A549 (cell line): ENCODE measurements around the gene GLB1L3.

ENCODE experiments used
- CTCF ChIP-seq: fragments of >200 bp; sonication (Bioruptor Twin); formaldehyde crosslinking; IDR thresholded peaks from 3 replicates; pipeline ENCODE4 v1.5.1; 2016
- EP300 ChIP-seq, 2 experiments: fragments of >200 bp; sonication (Bioruptor Twin); formaldehyde crosslinking; IDR thresholded peaks; 2 replicates in 1 of 2; 3 replicates in 1 of 2; pipeline ENCODE4 v1.6.1; 2016 to 2017
- NR3C1 ChIP-seq: fragments of >200 bp; sonication (Bioruptor Twin); formaldehyde crosslinking; IDR thresholded peaks from 3 replicates; pipeline ENCODE4 v1.6.1; 2017
- POLR2A ChIP-seq: IDR thresholded peaks from 2 replicates; pipeline ENCODE4 v1.6.1; 2012; ENCODE audit warnings: mild to moderate bottlenecking, low read length
- RCOR1 ChIP-seq: fragments of 150-350 bp; IDR thresholded peaks from 2 replicates; pipeline ENCODE4 v1.6.1; 2014; ENCODE audit warnings: antibody characterized with exemption, low read length, low read depth
- REST ChIP-seq: fragments of 200-600 bp; sonication (generic); IDR thresholded peaks from 2 replicates; pipeline ENCODE4 v1.6.1; 2016; ENCODE audit warnings: antibody characterized with exemption, mild to moderate bottlenecking, moderate library complexity
- TP53 ChIP-seq: fragments of 250-450 bp; sonication (Bioruptor Pico); IDR thresholded peaks from 2 replicates; pipeline ENCODE4 v1.5.0; 2021; ENCODE audit warnings: mild to moderate bottlenecking, moderate library complexity
- ZFP36 ChIP-seq: fragments of 450-650 bp; IDR thresholded peaks from 2 replicates; pipeline ENCODE4 v1.6.1; 2014; ENCODE audit warnings: borderline replicate concordance; ENCODE audit not compliant: partially characterized antibody

- TF ChIP-seq RCOR1: no peak
- TF ChIP-seq CTCF: no peak
- TF ChIP-seq ZFP36: no peak
- no peak for TF ChIP-seq TP53
- TF ChIP-seq REST: no peak
- no peak for TF ChIP-seq NR3C1
- no peak for TF ChIP-seq POLR2A
- no peak for TF ChIP-seq EP300 (IDR thresholded peaks at IDR 0.05)
These were observed 1.2 kb downstream of the GLB1L3 start for GRCh38 chr11:134277183-134278001.
